ENCODE data around the gene LUC7L. TPM values are rescaled to one million over a fixed set of nuclear protein-coding genes. Genes with fewer than 3 reads are reported as not detected.

The LUC7L gene
- total RNA-seq, 1 donor from 2014 or later: 74.1 TPM

DNA sequence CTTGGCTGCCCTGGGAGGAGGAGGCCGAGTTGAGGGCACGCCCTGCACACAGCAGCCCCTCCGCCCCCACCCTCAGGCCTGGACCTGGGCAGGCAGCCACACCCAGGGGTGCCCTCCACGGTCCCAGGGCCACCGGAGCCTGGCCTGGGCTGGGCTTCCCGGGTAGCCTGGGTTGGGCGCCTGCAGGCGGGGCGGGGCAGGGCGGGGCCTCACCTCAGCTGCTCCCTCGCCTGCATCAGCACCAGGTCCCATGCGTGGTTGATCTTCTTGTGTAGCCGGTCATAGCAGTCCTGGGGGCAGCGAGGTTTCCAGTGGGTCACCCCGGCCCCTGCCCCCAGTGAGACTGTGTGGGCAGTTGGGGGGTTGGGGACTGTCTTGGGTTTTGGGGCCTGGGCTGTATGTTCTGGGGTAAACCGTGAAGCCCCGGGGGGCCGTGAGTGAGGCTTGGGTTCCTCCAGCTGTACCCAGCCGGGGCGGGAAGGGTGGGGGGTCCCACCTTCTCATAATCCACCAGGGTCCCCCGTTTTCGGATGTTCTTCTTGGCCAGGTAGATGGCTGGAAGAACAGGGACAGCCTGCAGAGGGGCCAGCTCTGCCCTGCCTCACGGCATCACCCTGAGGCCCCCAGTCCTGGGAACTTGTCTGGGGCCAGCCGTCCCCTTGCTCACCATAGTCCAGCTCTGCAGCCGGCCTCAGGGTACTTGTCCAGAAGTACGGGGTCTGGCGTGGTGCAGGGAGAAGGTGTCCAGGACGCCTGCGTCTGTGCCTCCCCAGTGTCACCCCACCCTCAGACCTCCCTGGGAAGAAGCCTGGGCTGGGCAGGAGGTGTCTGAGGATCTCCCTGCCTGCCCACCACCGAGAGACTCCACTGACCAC, 44.5 kb upstream of the LUC7L start:
- H3K27me3 ChIP-seq (ENCODE audit: insufficient read depth, low read length): no peaks in the 10 kb centered on the region
- no peak overlapping the region for H3K27ac Mint-ChIP-seq (ENCODE audit: unreplicated experiment)

DNA sequence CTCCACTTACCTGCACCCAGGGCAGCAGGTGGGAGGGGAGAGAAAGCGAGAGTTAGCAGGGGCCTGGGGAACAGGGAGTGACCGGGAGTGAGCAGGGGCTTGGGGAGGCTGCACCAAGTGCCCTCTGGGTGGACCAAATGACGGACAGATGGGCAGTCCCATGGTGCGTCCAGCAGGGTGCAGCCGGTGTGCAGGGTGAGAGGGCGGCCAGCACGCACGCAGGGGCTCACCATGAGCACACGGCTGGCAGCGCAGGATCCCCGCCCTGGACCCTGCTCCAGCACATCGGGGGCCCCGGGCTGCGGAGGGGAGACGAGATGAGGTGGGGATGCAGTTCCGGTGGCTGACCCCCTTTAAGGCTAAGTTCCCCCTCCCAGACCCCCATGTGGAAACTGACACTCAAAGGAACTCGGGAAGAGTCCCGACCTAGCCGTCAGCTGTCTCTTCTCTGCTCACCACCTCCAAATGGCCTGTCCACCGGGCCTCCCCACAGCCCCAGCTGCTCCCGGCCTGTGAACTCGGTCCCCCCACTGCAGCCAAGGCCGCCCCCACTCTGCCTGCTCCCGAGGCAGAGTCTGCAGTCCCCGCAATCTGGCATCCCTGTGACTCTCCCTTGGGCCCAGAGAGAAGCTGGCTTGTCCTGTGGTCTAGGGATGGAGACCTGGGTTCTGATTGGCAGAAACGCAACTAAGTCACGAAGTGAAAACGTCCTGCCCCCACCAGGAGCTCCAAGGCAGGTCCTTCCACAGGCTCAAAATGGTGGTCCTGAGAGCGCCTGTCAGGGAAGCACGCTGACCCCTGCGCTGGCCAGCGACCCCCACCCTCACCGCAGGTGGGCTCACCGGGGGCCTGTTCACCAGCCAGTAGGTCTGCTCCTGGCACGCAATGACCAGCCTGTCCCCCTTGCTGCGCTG, 43.6 kb upstream of the LUC7L start:
- FAIRE-seq (no peak), DNase-seq (ENCODE audit: low read depth) (no peak)
- no peak overlapping the region for H3K27ac ChIP-seq (ENCODE audit: low read depth, low read length)
- no peak overlapping the region for H3K9ac ChIP-seq (ENCODE audit: low read length)
- Mint-ChIP-seq H3K36me3 (ENCODE audit: low read depth, unreplicated experiment) (peaks cover 2% of the 10 kb centered on the region), H3K27me3 (ENCODE audit: low read depth, unreplicated experiment) (peaks cover 20% of the 10 kb centered on the region), H3K9me3 (ENCODE audit: unreplicated experiment) (no peaks in the 10 kb centered on the region), H3K4me3 (ENCODE audit: unreplicated experiment) (no peak overlapping the region), H3K4me1 (ENCODE audit: low read depth, unreplicated experiment) (no peaks in the 10 kb centered on the region), H3K27ac (ENCODE audit: unreplicated experiment) (no peak overlapping the region)
- TF ChIP-seq, protein P1, sequence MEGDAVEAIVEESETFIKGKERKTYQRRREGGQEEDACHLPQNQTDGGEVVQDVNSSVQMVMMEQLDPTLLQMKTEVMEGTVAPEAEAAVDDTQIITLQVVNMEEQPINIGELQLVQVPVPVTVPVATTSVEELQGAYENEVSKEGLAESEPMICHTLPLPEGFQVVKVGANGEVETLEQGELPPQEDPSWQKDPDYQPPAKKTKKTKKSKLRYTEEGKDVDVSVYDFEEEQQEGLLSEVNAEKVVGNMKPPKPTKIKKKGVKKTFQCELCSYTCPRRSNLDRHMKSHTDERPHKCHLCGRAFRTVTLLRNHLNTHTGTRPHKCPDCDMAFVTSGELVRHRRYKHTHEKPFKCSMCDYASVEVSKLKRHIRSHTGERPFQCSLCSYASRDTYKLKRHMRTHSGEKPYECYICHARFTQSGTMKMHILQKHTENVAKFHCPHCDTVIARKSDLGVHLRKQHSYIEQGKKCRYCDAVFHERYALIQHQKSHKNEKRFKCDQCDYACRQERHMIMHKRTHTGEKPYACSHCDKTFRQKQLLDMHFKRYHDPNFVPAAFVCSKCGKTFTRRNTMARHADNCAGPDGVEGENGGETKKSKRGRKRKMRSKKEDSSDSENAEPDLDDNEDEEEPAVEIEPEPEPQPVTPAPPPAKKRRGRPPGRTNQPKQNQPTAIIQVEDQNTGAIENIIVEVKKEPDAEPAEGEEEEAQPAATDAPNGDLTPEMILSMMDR (IDR thresholded peaks at IDR 0.05; ENCODE audit: insufficient read depth, low read depth, low read length): no peak
- TF ChIP-seq EZH2 (IDR thresholded peaks at IDR 0.05; ENCODE audit: insufficient read depth, low read length): no peak
- H3K27me3 ChIP-seq (ENCODE audit: insufficient read depth, low read length): no peaks in the 10 kb centered on the region
- peaks cover 4% of the 10 kb centered on the region for H3K4me1 ChIP-seq (ENCODE audit: insufficient read depth, low read length)
- no peak overlapping the region for H3K4me3 ChIP-seq (ENCODE audit: insufficient read depth, low read depth, low read length)
- no peaks in the 10 kb centered on the region for H3K79me2 ChIP-seq (ENCODE audit: insufficient read depth, low read length)
- no peak overlapping the region for H2AFZ ChIP-seq (ENCODE audit: low read depth, low read length)
- no peak overlapping the region for H3K4me2 ChIP-seq (ENCODE audit: low read length)
- H3K36me3 ChIP-seq (ENCODE audit: insufficient read depth, low read length): no peaks in the 10 kb centered on the region
- H3K9me3 ChIP-seq (ENCODE audit: insufficient read depth, low read depth, low read length): no peaks in the 10 kb centered on the region
- H4K20me1 ChIP-seq (ENCODE audit: insufficient read depth, low read length): no peaks in the 10 kb centered on the region

More for the DNA sequence above, 44.5 kb upstream of the LUC7L start:
- H3K4me2 ChIP-seq (ENCODE audit: low read length): no peak overlapping the region
- H3K27ac ChIP-seq (ENCODE audit: low read depth, low read length): no peak overlapping the region
- no peak for DNase-seq (ENCODE audit: low read depth)
- no peaks in the 10 kb centered on the region for H4K20me1 ChIP-seq (ENCODE audit: insufficient read depth, low read length)
- TF ChIP-seq EZH2 (IDR thresholded peaks at IDR 0.05; ENCODE audit: insufficient read depth, low read length): no peak
- TF ChIP-seq, protein P1 (IDR thresholded peaks at IDR 0.05; ENCODE audit: insufficient read depth, low read depth, low read length): no peak
- H3K4me1 Mint-ChIP-seq (ENCODE audit: low read depth, unreplicated experiment): no peaks in the 10 kb centered on the region
- H3K4me1 ChIP-seq (ENCODE audit: insufficient read depth, low read length): peaks cover 4% of the 10 kb centered on the region
- no peaks in the 10 kb centered on the region for H3K36me3 ChIP-seq (ENCODE audit: insufficient read depth, low read length)
- FAIRE-seq: no peak
- H3K4me3 ChIP-seq (ENCODE audit: insufficient read depth, low read depth, low read length): no peak overlapping the region
- H3K36me3 Mint-ChIP-seq (ENCODE audit: low read depth, unreplicated experiment): no peaks in the 10 kb centered on the region
- H3K9me3 Mint-ChIP-seq (ENCODE audit: unreplicated experiment): no peaks in the 10 kb centered on the region
- H3K27me3 Mint-ChIP-seq (ENCODE audit: low read depth, unreplicated experiment): peaks cover 15% of the 10 kb centered on the region
- no peaks in the 10 kb centered on the region for H3K9me3 ChIP-seq (ENCODE audit: insufficient read depth, low read depth, low read length)
- H2AFZ ChIP-seq (ENCODE audit: low read depth, low read length): no peak overlapping the region
- H3K79me2 ChIP-seq (ENCODE audit: insufficient read depth, low read length): no peaks in the 10 kb centered on the region
- H3K9ac ChIP-seq (ENCODE audit: low read length): no peak overlapping the region
- no peak overlapping the region for H3K4me3 Mint-ChIP-seq (ENCODE audit: unreplicated experiment)
